Body of pancreas (tissue), 4 donors: ENCODE measurements around the gene SPAG8.

Source experiments
- POLR2A ChIP-seq, 3 donors: fragments of 450-650 bp; IDR thresholded peaks; one replicate each; pipeline ENCODE4 v1.6.1; 2016; ENCODE audit warnings: antibody characterized with exemption in 3 of 3, mild to moderate bottlenecking in 2 of 3
- TF ChIP-seq, protein P1 (sequence below), 7 experiments: fragments of 450-650 bp in 4 of 7; fragments of 200-600 bp in 3 of 7; sonication (generic) in 3 of 7; IDR thresholded peaks; one replicate each; pipeline ENCODE4 v1.5.1; 2016 to 2019; ENCODE audit warnings: antibody characterized with exemption in 7 of 7

DNA sequence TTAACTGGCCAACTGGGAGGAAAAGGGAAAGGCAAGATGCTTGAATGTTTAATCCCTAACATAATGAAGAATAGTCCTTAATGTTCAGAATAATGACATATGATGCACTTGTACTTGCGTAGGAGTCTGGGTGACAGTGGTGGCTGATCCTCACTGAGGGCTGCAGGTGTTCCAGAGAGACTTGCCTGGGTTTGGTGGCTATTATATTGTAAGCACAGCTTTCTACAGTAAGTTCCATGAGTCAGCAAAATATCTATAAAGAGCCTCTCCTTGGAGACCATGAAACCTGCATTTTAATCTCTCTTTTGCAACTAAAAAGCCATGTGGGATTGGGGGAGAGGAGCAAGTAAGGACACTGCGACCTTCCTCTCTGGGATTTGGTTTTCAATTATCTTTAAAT lies 22.5 kb downstream of the SPAG8 start:
- TF ChIP-seq POLR2A (IDR thresholded peaks at IDR 0.05) = no peak
- TF ChIP-seq, protein P1, sequence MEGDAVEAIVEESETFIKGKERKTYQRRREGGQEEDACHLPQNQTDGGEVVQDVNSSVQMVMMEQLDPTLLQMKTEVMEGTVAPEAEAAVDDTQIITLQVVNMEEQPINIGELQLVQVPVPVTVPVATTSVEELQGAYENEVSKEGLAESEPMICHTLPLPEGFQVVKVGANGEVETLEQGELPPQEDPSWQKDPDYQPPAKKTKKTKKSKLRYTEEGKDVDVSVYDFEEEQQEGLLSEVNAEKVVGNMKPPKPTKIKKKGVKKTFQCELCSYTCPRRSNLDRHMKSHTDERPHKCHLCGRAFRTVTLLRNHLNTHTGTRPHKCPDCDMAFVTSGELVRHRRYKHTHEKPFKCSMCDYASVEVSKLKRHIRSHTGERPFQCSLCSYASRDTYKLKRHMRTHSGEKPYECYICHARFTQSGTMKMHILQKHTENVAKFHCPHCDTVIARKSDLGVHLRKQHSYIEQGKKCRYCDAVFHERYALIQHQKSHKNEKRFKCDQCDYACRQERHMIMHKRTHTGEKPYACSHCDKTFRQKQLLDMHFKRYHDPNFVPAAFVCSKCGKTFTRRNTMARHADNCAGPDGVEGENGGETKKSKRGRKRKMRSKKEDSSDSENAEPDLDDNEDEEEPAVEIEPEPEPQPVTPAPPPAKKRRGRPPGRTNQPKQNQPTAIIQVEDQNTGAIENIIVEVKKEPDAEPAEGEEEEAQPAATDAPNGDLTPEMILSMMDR (IDR thresholded peaks at IDR 0.05) = no peak
